Measurements from ENCODE around the gene NCS1.
"Not testable (repeated sequence)": the region's sequence is repeated elsewhere in the genome, so short reads cannot be mapped to it uniquely, and the experiment has no call there.

The NCS1 gene

DNA sequence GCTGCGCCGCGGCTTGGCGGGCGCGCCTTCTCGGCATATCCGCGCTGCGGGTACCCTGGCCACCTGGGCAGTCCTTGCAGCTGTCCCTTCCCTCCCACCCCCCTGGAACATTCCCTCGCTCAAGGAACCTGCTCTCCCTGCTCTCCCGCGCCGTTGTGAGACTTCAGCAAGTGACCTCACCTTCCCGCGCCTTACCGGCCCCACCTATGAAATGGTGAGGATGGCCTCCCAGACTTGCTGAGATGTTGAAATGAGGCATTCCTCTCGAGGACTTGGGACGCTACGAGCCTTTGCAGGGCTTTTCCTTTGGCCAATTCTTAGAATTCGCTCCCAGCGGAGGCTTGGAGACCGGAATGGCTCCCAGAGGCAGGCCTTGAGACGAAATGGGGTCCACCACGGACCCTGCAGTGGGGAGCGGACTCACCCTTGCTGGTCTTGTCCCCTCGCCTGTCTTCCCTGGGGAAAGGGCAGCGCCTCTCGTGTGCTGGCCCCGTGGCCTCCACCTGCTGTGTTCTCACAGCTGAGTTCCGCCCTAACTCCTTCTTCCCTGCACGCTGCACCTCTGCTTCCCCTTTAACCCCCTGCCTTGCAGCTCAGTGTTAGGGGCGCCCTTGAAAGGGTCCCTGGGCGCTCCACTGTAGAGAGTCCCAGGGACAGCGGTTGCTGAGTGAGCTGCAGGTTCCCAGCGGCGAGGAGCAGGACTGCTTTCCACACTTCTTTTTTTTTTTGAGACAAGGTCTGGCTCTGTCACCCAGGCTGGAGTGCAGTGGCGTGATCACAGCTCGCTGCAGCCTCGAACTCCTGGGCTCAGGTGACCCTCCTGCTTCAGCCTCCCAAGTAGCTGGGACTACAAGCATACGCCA is 94.3 kb downstream of the NCS1 start:
- no peak overlapping the region for H3K27ac ChIP-seq
- TF ChIP-seq, protein P1, sequence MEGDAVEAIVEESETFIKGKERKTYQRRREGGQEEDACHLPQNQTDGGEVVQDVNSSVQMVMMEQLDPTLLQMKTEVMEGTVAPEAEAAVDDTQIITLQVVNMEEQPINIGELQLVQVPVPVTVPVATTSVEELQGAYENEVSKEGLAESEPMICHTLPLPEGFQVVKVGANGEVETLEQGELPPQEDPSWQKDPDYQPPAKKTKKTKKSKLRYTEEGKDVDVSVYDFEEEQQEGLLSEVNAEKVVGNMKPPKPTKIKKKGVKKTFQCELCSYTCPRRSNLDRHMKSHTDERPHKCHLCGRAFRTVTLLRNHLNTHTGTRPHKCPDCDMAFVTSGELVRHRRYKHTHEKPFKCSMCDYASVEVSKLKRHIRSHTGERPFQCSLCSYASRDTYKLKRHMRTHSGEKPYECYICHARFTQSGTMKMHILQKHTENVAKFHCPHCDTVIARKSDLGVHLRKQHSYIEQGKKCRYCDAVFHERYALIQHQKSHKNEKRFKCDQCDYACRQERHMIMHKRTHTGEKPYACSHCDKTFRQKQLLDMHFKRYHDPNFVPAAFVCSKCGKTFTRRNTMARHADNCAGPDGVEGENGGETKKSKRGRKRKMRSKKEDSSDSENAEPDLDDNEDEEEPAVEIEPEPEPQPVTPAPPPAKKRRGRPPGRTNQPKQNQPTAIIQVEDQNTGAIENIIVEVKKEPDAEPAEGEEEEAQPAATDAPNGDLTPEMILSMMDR (conservative IDR thresholded peaks at IDR 0.05), result no peak
- no peak for TF ChIP-seq ZFX (IDR thresholded peaks at IDR 0.05)

- TF ChIP-seq, protein P1 (conservative IDR thresholded peaks at IDR 0.05), result no peak
- no peak for TF ChIP-seq ZFX (IDR thresholded peaks at IDR 0.05)
- no peak overlapping the region for H3K27ac ChIP-seq
These were observed 95.7 kb downstream of the NCS1 start for GRCh38 chr9:130267930-130268329.

- H3K27ac ChIP-seq, result no peak overlapping the region
- TF ChIP-seq ZFX (IDR thresholded peaks at IDR 0.05), result no peak
These were observed 96.5 kb downstream of the NCS1 start for GRCh38 chr9:130268521-130269211.

GRCh38 chr9:130271473-130271872 is 99.3 kb downstream of the NCS1 start:
- TF ChIP-seq, protein P1 (conservative IDR thresholded peaks at IDR 0.05), result no peak
- no peak for TF ChIP-seq ZFX (IDR thresholded peaks at IDR 0.05)
- H3K27ac ChIP-seq, result no peak overlapping the region

DNA sequence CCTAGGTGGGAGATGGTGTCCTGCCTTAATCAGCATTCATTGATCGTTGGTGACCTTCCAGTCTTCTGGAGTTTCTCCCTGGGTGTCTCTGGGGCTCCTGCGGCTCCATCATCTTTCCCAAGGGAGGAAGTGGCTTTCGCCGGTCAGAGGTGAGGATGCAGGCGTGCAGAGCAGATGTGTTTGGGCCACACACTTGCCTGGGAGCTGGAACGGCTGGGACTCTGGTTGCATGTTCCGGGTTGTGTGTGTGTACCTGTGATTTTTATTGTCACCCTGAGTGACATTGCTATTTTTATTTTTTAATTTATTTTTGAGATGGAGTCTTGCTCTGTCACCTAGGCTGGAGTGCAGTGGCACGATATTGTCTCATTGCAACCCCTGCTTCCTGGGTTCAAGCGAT is 103.0 kb downstream of the NCS1 start:
- no peak for TF ChIP-seq ZFX (IDR thresholded peaks at IDR 0.05)
- TF ChIP-seq, protein P1 (conservative IDR thresholded peaks at IDR 0.05), result no peak
- no peak overlapping the region for H3K27ac ChIP-seq

GRCh38 chr9:130276121-130276520 is 103.9 kb downstream of the NCS1 start:
- TF ChIP-seq, protein P1 (conservative IDR thresholded peaks at IDR 0.05), result no peak
- TF ChIP-seq ZFX (IDR thresholded peaks at IDR 0.05), result no peak
- H3K27ac ChIP-seq, result no peak overlapping the region

- TF ChIP-seq ZFX (IDR thresholded peaks at IDR 0.05), result no peak
- TF ChIP-seq, protein P1 (conservative IDR thresholded peaks at IDR 0.05), result no peak
- no peak overlapping the region for H3K27ac ChIP-seq
These were observed 104.8 kb downstream of the NCS1 start for GRCh38 chr9:130276955-130277354.

GRCh38 chr9:130277525-130277924 is 105.3 kb downstream of the NCS1 start:
- H3K27ac ChIP-seq, result not testable (repeated sequence)

Data from C4-2B (cell line).